Astrocyte (in vitro differentiated cells and primary cell): ENCODE results near the gene OMG.

Experiments used
- CTCF ChIP-seq: IDR thresholded peaks from 2 replicates; pipeline ENCODE4 v1.5.1; 2011; ENCODE audit warnings: low read depth, mild to moderate bottlenecking, inconsistent platforms, low read length, moderate library complexity; ENCODE audit not compliant: insufficient read depth
- EZH2 ChIP-seq: IDR thresholded peaks from 2 replicates; pipeline ENCODE4 v1.6.1; 2012; ENCODE audit warnings: mild to moderate bottlenecking, low read length, inconsistent platforms; ENCODE audit not compliant: insufficient read depth

- TF ChIP-seq CTCF: no peak
- no peak for TF ChIP-seq EZH2
Observed at GRCh38 chr17:31296142-31296541, 897 bp downstream of the OMG start.
